NCI-H2196 treated with DMSO at 0.1 percent for 48 hours (cell line): ENCODE data around the gene GBGT1.

Experiments
- DNase-seq: peaks from one replicate; lab custom pipeline; 2025; ENCODE audit not compliant: unreplicated experiment; lab: John Stamatoyannopoulos, UW

Gene GBGT1

GRCh38 chr9:133166392-133166791 lies 2.7 kb upstream of the GBGT1 start:
- DNase-seq = no peak

- DNase-seq = no peak
Measured at GRCh38 chr9:133165452-133165730, 1.7 kb upstream of the GBGT1 start.

- DNase-seq = no peak
Measured at GRCh38 chr9:133164191-133164590, 477 bp upstream of the GBGT1 start.

- no peak for DNase-seq
Measured at GRCh38 chr9:133162861-133163503, 732 bp downstream of the GBGT1 start.

- no peak for DNase-seq
Measured at GRCh38 chr9:133161547-133161950, 2.2 kb downstream of the GBGT1 start.

GRCh38 chr9:133160742-133161546 lies 2.8 kb downstream of the GBGT1 start:
- peak; percentile 10 for DNase-seq

GRCh38 chr9:133158695-133159094 lies 5.0 kb downstream of the GBGT1 start:
- DNase-seq = no peak

GRCh38 chr9:133155156-133155555 lies 8.6 kb downstream of the GBGT1 start:
- DNase-seq = no peak

GRCh38 chr9:133154097-133154989 lies 9.4 kb downstream of the GBGT1 start:
- DNase-seq = no peak

GRCh38 chr9:133153227-133154096 lies 10.3 kb downstream of the GBGT1 start:
- DNase-seq = no peak

GRCh38 chr9:133151601-133152525 lies 11.9 kb downstream of the GBGT1 start:
- DNase-seq = no peak

- DNase-seq = no peak
Measured at GRCh38 chr9:133151041-133151440, 12.7 kb downstream of the GBGT1 start.

GRCh38 chr9:133149130-133150015 lies 14.3 kb downstream of the GBGT1 start:
- DNase-seq = peak; percentile 91

GRCh38 chr9:133148199-133149129 lies 15.2 kb downstream of the GBGT1 start:
- no peak for DNase-seq

GRCh38 chr9:133147412-133148198 lies 16.1 kb downstream of the GBGT1 start:
- peak; percentile 55 for DNase-seq

GRCh38 chr9:133146746-133147411 lies 16.8 kb downstream of the GBGT1 start:
- DNase-seq = no peak
